Measurements from ENCODE around the gene SMU1. TPM values are rescaled to one million over a fixed set of nuclear protein-coding genes. Genes with fewer than 3 reads are reported as not detected.
A peak's percentile ranks its signal among the peaks of the same experiment; 100 is the strongest.

SMU1 gene
- total RNA-seq, 2 experiments from 2014 or later = 23.2 to 29.6 TPM

- intact Hi-C loops (cut with DNase I, micrococcal nuclease) = no loop called here
- H3K4me3 Mint-ChIP-seq = no peak overlapping the region
- peaks cover 4% of the 10 kb centered on the region for H3K36me3 Mint-ChIP-seq (ENCODE audit: low read depth)
- CTCF ChIA-PET = interaction anchor here (0.6 to 3.1 kb wide), 6 partner anchors 14 to 146 kb away, joined by 3 to 18 read pairs (median 3); partner anchors contain the start of gene B4GALT1
- peak; percentile 59 for DNase-seq
- peaks cover 15% of the 10 kb centered on the region for H3K4me1 Mint-ChIP-seq
- POLR2A ChIA-PET = no interaction called here
- H3K27ac Mint-ChIP-seq = no peak overlapping the region
- H3K9me3 Mint-ChIP-seq (ENCODE audit: low read depth) = no peaks in the 10 kb centered on the region
- ATAC-seq = peak; percentile 23
- no peaks in the 10 kb centered on the region for H3K27me3 Mint-ChIP-seq
Observed at GRCh38 chr9:33080534-33080933, 4.1 kb upstream of the SMU1 start.

GRCh38 chr9:33068991-33069390 lies 7.5 kb downstream of the SMU1 start:
- Mint-ChIP-seq H3K27ac (no peak overlapping the region), H3K9me3 (ENCODE audit: low read depth) (no peaks in the 10 kb centered on the region), H3K4me3 (no peak overlapping the region), H3K36me3 (ENCODE audit: low read depth) (peaks cover 44% of the 10 kb centered on the region), H3K4me1 (peaks cover 35% of the 10 kb centered on the region), H3K27me3 (no peaks in the 10 kb centered on the region)
- CTCF ChIA-PET = interaction anchor here (0.9 kb wide), 1 partner anchor 146 kb away, joined by 4 read pairs; no protein-coding TSS in a partner anchor
- DNase-seq (no peak), ATAC-seq (no peak)
- POLR2A ChIA-PET = no interaction called here
- intact Hi-C loops (cut with DNase I, micrococcal nuclease) = no loop called here

DNA sequence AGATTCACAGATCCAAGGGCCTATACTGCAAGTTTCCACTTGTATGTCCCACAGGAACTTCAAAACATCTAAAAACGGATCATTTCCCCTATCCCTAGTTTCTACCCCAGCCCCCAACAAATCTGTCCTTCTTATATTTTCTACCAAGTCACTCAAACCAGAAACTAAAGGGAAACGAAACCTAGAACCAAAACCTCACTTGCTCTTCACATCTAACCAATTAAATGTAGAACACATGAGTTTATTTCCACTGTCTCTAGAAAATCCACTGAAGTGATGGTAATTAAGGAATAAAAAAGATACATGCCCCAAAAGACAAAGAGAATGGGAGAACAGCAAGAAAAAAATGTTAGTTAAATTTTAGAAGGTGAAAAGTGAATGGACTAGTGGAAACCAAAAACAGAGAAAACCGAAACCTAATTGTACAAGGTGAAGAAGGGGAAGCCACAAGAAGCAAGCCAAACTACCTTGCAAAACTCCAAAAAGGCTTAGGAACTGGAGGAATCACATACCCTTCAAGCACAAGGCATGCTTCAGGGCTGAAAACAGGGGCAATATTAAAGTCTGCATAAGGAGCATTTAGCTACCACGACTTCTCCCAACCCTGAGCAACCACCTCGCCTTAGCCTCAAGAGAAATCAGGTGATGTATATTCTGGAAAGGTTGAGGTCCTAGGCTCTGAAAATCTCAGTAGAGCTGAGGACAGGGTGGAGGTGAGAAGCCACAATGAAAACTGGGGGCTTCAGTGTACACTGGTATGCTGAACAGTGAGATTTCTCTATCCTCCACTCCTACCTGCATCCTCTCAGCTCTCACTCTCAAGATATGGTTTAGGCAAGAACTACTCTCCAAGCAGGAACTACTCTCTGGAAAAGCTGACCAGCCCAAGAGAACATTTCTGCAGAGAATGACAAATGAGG lies 11.1 kb downstream of the SMU1 start:
- Mint-ChIP-seq H3K4me1 (peaks cover 13% of the 10 kb centered on the region), H3K27ac (peak overlapping the region; percentile 52), H3K27me3 (no peaks in the 10 kb centered on the region), H3K4me3 (no peak overlapping the region), H3K36me3 (ENCODE audit: low read depth) (peaks cover 42% of the 10 kb centered on the region), H3K9me3 (ENCODE audit: low read depth) (no peaks in the 10 kb centered on the region)
- ChIA-PET POLR2A (no interaction called here), CTCF (interaction anchor here (0.6 to 1.4 kb wide), 4 partner anchors 21 to 376 kb away, joined by 3 to 4 read pairs (median 4); no protein-coding TSS in a partner anchor)
- no peak for DNase-seq
- no peak for ATAC-seq
- intact Hi-C loops (cut with DNase I, micrococcal nuclease) = no loop called here

DNA sequence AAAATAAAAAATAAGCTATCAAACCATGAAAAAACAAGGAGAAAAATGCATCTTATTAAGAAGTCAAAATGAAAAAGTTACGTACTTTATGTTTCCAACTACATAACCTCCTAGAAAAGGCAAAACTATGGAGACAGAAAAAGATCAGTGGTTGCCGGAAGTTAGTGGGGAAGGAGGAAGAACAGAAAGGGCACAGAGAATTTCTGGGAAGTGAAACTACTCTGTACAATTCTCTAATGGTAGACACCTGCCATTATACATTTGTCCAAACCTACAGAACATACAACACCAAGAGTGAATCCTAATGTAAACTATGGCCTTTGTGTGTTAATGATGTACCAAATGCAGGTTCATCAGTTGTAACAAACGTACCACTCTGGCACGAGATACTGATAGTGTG lies 25.3 kb downstream of the SMU1 start:
- Mint-ChIP-seq H3K9me3 (ENCODE audit: low read depth) (no peaks in the 10 kb centered on the region), H3K36me3 (ENCODE audit: low read depth) (peaks cover 52% of the 10 kb centered on the region), H3K4me1 (peaks cover 9% of the 10 kb centered on the region), H3K4me3 (no peak overlapping the region), H3K27ac (no peak overlapping the region), H3K27me3 (no peaks in the 10 kb centered on the region)
- no peak for ATAC-seq
- ChIA-PET CTCF (interaction anchor here (1.0 to 1.4 kb wide), 2 partner anchors 26 to 145 kb away, joined by 3 read pairs; partner anchors contain the start of gene DNAJA1), POLR2A (no interaction called here)
- intact Hi-C loops (cut with DNase I, micrococcal nuclease) = no loop called here
- DNase-seq = no peak

- POLR2A ChIA-PET = interaction anchor here (0.7 kb wide), 1 partner anchor 62 kb away, joined by 4 read pairs; no protein-coding TSS in a partner anchor
- Mint-ChIP-seq H3K9me3 (ENCODE audit: low read depth) (no peaks in the 10 kb centered on the region), H3K27ac (peak overlapping the region; percentile 3), H3K4me3 (no peak overlapping the region), H3K36me3 (ENCODE audit: low read depth) (peaks cover 55% of the 10 kb centered on the region), H3K4me1 (peaks cover 13% of the 10 kb centered on the region), H3K27me3 (no peaks in the 10 kb centered on the region)
- ATAC-seq (peak; percentile 91), DNase-seq (no peak)
- CTCF ChIA-PET = interaction anchor here (1.4 to 1.7 kb wide), 3 partner anchors 11 to 25 kb away, joined by 3 to 5 read pairs (median 4); partner anchors contain the start of gene DNAJA1
- intact Hi-C loops (cut with DNase I, micrococcal nuclease) = no loop called here
Observed at GRCh38 chr9:33049680-33050361, 26.7 kb downstream of the SMU1 start.

GRCh38 chr9:33048054-33048465 lies 28.4 kb downstream of the SMU1 start:
- intact Hi-C loops (cut with DNase I, micrococcal nuclease) = no loop called here
- H3K27ac Mint-ChIP-seq = peak overlapping the region; percentile 30

DNA sequence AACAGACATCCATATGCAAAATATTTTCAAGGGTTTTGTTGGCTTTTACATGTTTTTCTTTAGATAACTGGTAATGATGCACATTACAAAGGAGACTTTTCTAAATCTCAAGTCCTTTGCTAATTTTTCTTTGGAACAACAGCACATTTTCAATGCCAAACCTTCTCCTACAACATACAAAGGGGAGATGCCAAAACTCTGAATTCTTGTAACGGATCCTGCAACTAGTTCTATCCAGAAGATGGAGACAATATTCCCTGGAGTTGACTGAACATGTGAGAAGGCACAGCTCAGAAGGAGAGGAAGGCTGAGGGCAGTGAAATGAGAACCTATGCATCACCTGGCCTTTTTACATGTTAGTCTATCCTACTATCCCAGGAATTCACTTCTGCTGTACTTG lies 30.4 kb downstream of the SMU1 start:
- intact Hi-C loops (cut with DNase I, micrococcal nuclease) = no loop called here
- no peak overlapping the region for H3K27ac Mint-ChIP-seq
- H3K27me3 Mint-ChIP-seq = no peaks in the 10 kb centered on the region
- ATAC-seq (no peak), DNase-seq (no peak)
- no peaks in the 10 kb centered on the region for H3K9me3 Mint-ChIP-seq (ENCODE audit: low read depth)
- peaks cover 41% of the 10 kb centered on the region for H3K36me3 Mint-ChIP-seq (ENCODE audit: low read depth)
- ChIA-PET CTCF (no interaction called here), POLR2A (no interaction called here)
- peaks cover 25% of the 10 kb centered on the region for H3K4me1 Mint-ChIP-seq
- no peak overlapping the region for H3K4me3 Mint-ChIP-seq

More at GRCh38 chr9:33048054-33048465, 28.4 kb downstream of the SMU1 start:
- Mint-ChIP-seq H3K4me1 (peaks cover 25% of the 10 kb centered on the region), H3K9me3 (ENCODE audit: low read depth) (no peaks in the 10 kb centered on the region), H3K27me3 (no peaks in the 10 kb centered on the region), H3K4me3 (no peak overlapping the region), H3K36me3 (ENCODE audit: low read depth) (peaks cover 49% of the 10 kb centered on the region)
- ATAC-seq (no peak), DNase-seq (no peak)
- ChIA-PET CTCF (interaction anchor here (0.9 kb wide), 1 partner anchor 10 kb away, joined by 3 read pairs; no protein-coding TSS in a partner anchor), POLR2A (interaction anchor here (1.0 kb wide), 1 partner anchor 23 kb away, joined by 3 read pairs; the partner anchor contains the start of gene DNAJA1)

GRCh38 chr9:33044677-33045282 lies 31.7 kb downstream of the SMU1 start:
- H3K27ac Mint-ChIP-seq = peak overlapping the region; percentile 75
- peaks cover 20% of the 10 kb centered on the region for H3K4me1 Mint-ChIP-seq
- ChIA-PET CTCF (interaction anchor here (0.6 to 1.5 kb wide), 6 partner anchors 9 to 182 kb away, joined by 3 to 4 read pairs (median 3); no protein-coding TSS in a partner anchor), POLR2A (interaction anchor here (0.7 to 1.0 kb wide), 2 partner anchors 20 to 31 kb away, joined by 4 to 5 read pairs; partner anchors contain the start of gene DNAJA1)
- no peaks in the 10 kb centered on the region for H3K27me3 Mint-ChIP-seq
- DNase-seq (peak; percentile 18), ATAC-seq (no peak)
- intact Hi-C loops (cut with DNase I, micrococcal nuclease) = loop anchor here in 1 of 2 experiments (1.0 kb wide), 1 partner anchor 43 kb away; the partner anchor contains the start of gene APTX
- H3K4me3 Mint-ChIP-seq = peak overlapping the region; percentile 71
- H3K9me3 Mint-ChIP-seq (ENCODE audit: low read depth) = no peaks in the 10 kb centered on the region
- peaks cover 40% of the 10 kb centered on the region for H3K36me3 Mint-ChIP-seq (ENCODE audit: low read depth)

DNA sequence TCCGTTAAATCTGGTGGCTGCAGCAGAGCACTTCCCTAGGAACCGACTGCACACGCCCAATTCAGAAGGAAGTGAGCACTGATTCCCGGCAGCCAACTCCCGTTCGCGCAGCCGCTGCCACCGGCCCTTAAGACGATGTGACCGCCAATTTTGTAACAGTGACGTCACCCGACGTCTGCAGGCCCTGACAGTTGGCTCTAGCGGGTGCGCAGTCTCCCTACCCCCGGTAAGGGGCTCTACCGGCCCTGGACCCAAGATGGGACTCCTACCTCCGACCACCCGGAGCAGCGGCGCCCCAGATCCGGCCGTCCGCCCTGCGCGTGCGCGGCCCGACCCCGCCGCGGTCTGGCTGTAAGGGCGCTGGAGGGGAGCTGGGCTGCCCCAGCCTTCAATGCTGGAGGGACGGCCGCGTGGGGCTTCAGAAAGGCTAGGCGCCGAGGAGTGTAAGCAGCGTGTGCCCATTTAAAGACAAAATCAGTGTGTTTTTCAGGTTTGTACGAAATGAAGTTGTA lies 32.3 kb downstream of the SMU1 start:
- POLR2A ChIA-PET = interaction anchor here (0.7 to 1.1 kb wide), 3 partner anchors 19 to 32 kb away, joined by 4 to 5 read pairs (median 4); partner anchors contain the start of gene DNAJA1
- DNase-seq (peak; percentile 82), ATAC-seq (peak; percentile 88)
- peak overlapping the region; percentile 71 for H3K4me3 Mint-ChIP-seq
- no peaks in the 10 kb centered on the region for H3K9me3 Mint-ChIP-seq (ENCODE audit: low read depth)
- H3K4me1 Mint-ChIP-seq = peaks cover 16% of the 10 kb centered on the region
- intact Hi-C loops (cut with DNase I, micrococcal nuclease) = loop anchor here in 1 of 2 experiments (1.0 kb wide), 1 partner anchor 43 kb away; the partner anchor contains the start of gene APTX
- H3K27ac Mint-ChIP-seq = peak overlapping the region; percentile 73
- CTCF ChIA-PET = interaction anchor here (0.6 to 1.5 kb wide), 6 partner anchors 10 to 182 kb away, joined by 3 to 4 read pairs (median 3); no protein-coding TSS in a partner anchor
- no peaks in the 10 kb centered on the region for H3K27me3 Mint-ChIP-seq
- H3K36me3 Mint-ChIP-seq (ENCODE audit: low read depth) = peaks cover 34% of the 10 kb centered on the region

- CTCF ChIA-PET = interaction anchor here (1.4 to 1.5 kb wide), 2 partner anchors 24 to 183 kb away, joined by 3 read pairs; no protein-coding TSS in a partner anchor
- no peak for ATAC-seq
- intact Hi-C loops (cut with DNase I, micrococcal nuclease) = loop anchor here in 1 of 2 experiments (1.0 kb wide), 1 partner anchor 42 kb away; the partner anchor contains the start of gene APTX
- no peaks in the 10 kb centered on the region for H3K27me3 Mint-ChIP-seq
- no peaks in the 10 kb centered on the region for H3K9me3 Mint-ChIP-seq (ENCODE audit: low read depth)
- DNase-seq = no peak
- H3K4me1 Mint-ChIP-seq = peaks cover 16% of the 10 kb centered on the region
- peak overlapping the region; percentile 73 for H3K27ac Mint-ChIP-seq
- H3K4me3 Mint-ChIP-seq = peak overlapping the region; percentile 71
- H3K36me3 Mint-ChIP-seq (ENCODE audit: low read depth) = peaks cover 31% of the 10 kb centered on the region
- POLR2A ChIA-PET = interaction anchor here (1.0 to 1.1 kb wide), 2 partner anchors 19 to 30 kb away, joined by 4 read pairs; partner anchors contain the start of gene DNAJA1
Observed at GRCh38 chr9:33043671-33044070, 32.8 kb downstream of the SMU1 start.

All from activated CD4-positive, alpha-beta T cell treated with anti-CD3 and anti-CD28 coated beads for 36 hours (primary cell).